ENCODE results near the gene CPHXL. TPM values are rescaled to one million over a fixed set of nuclear protein-coding genes. Genes with fewer than 3 reads are reported as not detected.

Gene CPHXL
- total and polyA plus RNA-seq, 7 donors, result not detected

GRCh38 chr16:75763204-75763603, 36.9 kb upstream of the CPHXL start:
- H3K4me3 ChIP-seq, result no peak overlapping the region
- H3K9me3 ChIP-seq, result no peaks in the 10 kb centered on the region
- no peak for DNase-seq
- 89 to 90% methylated on average over 3 of the region's 3 CpGs for WGBS, 2 donors
- no peak overlapping the region for H3K27ac ChIP-seq
- intact Hi-C loops (cut with DNase I), result loop anchor here (5.0 kb wide), 1 partner anchor 561 kb away; no protein-coding TSS in a partner anchor
- no peaks in the 10 kb centered on the region for H3K36me3 ChIP-seq
- no peaks in the 10 kb centered on the region for H3K27me3 ChIP-seq
- no peak for TF ChIP-seq POLR2AphosphoS5 (IDR thresholded peaks at IDR 0.05)
- TF ChIP-seq CTCF (IDR thresholded peaks at IDR 0.05), result no peak
- no peak for TF ChIP-seq EP300 (IDR thresholded peaks at IDR 0.05)
- TF ChIP-seq POLR2A (IDR thresholded peaks at IDR 0.05), result no peak
- no peaks in the 10 kb centered on the region for H3K4me1 ChIP-seq

- intact Hi-C loops (cut with DNase I), result loop anchor here (5.0 kb wide), 1 partner anchor 560 kb away; no protein-coding TSS in a partner anchor
Observed at GRCh38 chr16:75762746-75763145, 36.5 kb upstream of the CPHXL start.

GRCh38 chr16:75761108-75761507, 34.8 kb upstream of the CPHXL start:
- intact Hi-C loops (cut with DNase I), result loop anchor here (5.0 kb wide), 1 partner anchor 559 kb away; no protein-coding TSS in a partner anchor
- 76 to 80% methylated on average over 7 of the region's 7 CpGs for WGBS, 2 donors
- no peak overlapping the region for H3K4me3 ChIP-seq
- no peak overlapping the region for H3K27ac ChIP-seq
- no peak for TF ChIP-seq POLR2AphosphoS5 (IDR thresholded peaks at IDR 0.05)
- TF ChIP-seq POLR2A (IDR thresholded peaks at IDR 0.05), result no peak
- TF ChIP-seq CTCF (IDR thresholded peaks at IDR 0.05), result no peak
- TF ChIP-seq EP300 (IDR thresholded peaks at IDR 0.05), result no peak
- H3K9me3 ChIP-seq, result no peaks in the 10 kb centered on the region
- no peaks in the 10 kb centered on the region for H3K4me1 ChIP-seq
- no peaks in the 10 kb centered on the region for H3K27me3 ChIP-seq
- H3K36me3 ChIP-seq, result no peaks in the 10 kb centered on the region
- no peak for DNase-seq

More at GRCh38 chr16:75762746-75763145, 36.5 kb upstream of the CPHXL start:
- Histone ChIP-seq H3K9me3 (no peaks in the 10 kb centered on the region), H3K4me3 (no peak overlapping the region), H3K27ac (no peak overlapping the region), H3K4me1 (no peaks in the 10 kb centered on the region), H3K36me3 (no peaks in the 10 kb centered on the region), H3K27me3 (no peaks in the 10 kb centered on the region)
- TF ChIP-seq EP300 (IDR thresholded peaks at IDR 0.05) (no peak), POLR2A (IDR thresholded peaks at IDR 0.05) (no peak), POLR2AphosphoS5 (IDR thresholded peaks at IDR 0.05) (no peak), CTCF (IDR thresholded peaks at IDR 0.05) (no peak)
- DNase-seq, result no peak
- 71 to 80% methylated on average over 2 of the region's 2 CpGs for WGBS, 2 donors

- WGBS, 2 donors, result 11 to 29% methylated on average over 2 of the region's 2 CpGs
Observed at GRCh38 chr16:75760018-75760519, 33.8 kb upstream of the CPHXL start.

More at GRCh38 chr16:75760018-75760519, 33.8 kb upstream of the CPHXL start:
- no peaks in the 10 kb centered on the region for H3K9me3 ChIP-seq
- no peak for TF ChIP-seq EP300 (IDR thresholded peaks at IDR 0.05)
- no peak for TF ChIP-seq POLR2A (IDR thresholded peaks at IDR 0.05)
- TF ChIP-seq POLR2AphosphoS5 (IDR thresholded peaks at IDR 0.05), result no peak
- TF ChIP-seq CTCF (IDR thresholded peaks at IDR 0.05), result no peak
- intact Hi-C loops (cut with DNase I), result loop anchor here (5.0 kb wide), 1 partner anchor 558 kb away; no protein-coding TSS in a partner anchor
- H3K4me3 ChIP-seq, result no peak overlapping the region
- no peaks in the 10 kb centered on the region for H3K4me1 ChIP-seq
- H3K36me3 ChIP-seq, result no peaks in the 10 kb centered on the region
- no peak for DNase-seq
- H3K27ac ChIP-seq, result no peak overlapping the region
- no peaks in the 10 kb centered on the region for H3K27me3 ChIP-seq
